ENCODE measurements around the gene SMAP2.

DNA sequence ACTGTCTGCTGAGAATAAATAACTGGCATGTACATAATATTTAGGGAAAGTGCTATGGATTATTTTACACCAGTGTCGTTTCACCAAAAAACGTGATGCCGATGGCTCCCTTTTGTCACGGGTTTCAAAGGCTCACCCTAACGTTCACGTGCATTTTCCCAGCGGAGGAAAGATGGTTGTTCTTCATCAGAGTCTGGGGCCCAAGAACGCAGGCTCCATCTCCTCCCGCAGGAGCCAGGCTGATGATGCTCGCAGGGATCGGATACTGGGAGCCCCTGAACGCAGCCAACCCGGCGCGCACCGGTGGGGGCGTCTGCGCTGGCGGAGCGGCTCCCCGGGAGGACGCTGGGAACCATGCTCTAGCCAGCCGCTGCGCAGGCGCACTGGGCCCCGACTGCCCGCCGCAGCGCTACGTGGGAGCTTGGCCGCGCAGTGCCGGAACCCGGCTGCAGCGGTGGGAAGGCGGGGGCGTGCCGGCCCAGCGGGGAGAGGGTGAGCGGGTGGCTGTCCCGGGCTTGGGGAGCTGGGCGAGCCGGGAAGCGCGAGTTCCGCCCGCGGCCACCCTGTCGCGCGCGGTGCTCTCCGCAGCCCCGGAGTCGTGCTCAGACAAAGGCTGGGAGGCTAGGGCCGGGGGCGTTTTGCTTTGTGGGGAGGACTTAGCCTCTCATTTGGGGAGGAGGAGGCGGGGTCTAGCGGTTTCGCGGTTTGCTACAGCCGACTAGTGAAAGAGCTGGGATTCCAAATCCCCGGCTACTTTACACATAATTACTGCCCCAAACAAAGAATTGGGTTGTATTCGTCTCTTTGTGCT lies 76.4 kb downstream of the SMAP2 start, which contains the start of gene ZFP69B:
- TF ChIP-seq POLR2AphosphoS5 (IDR thresholded peaks at IDR 0.05) (peak; percentile 73 to 87), POLR2A (IDR thresholded peaks at IDR 0.05; ENCODE audit: low read depth) (no peak)
- TF ChIP-seq, protein P1, sequence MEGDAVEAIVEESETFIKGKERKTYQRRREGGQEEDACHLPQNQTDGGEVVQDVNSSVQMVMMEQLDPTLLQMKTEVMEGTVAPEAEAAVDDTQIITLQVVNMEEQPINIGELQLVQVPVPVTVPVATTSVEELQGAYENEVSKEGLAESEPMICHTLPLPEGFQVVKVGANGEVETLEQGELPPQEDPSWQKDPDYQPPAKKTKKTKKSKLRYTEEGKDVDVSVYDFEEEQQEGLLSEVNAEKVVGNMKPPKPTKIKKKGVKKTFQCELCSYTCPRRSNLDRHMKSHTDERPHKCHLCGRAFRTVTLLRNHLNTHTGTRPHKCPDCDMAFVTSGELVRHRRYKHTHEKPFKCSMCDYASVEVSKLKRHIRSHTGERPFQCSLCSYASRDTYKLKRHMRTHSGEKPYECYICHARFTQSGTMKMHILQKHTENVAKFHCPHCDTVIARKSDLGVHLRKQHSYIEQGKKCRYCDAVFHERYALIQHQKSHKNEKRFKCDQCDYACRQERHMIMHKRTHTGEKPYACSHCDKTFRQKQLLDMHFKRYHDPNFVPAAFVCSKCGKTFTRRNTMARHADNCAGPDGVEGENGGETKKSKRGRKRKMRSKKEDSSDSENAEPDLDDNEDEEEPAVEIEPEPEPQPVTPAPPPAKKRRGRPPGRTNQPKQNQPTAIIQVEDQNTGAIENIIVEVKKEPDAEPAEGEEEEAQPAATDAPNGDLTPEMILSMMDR (IDR thresholded peaks at IDR 0.05) = peak in 1 of 3 experiments; percentile 23
